C4-2B (cell line): ENCODE measurements around the gene ANKRD33B.

Experiments used
- CTCF ChIP-seq: fragments of 450-650 bp; conservative IDR thresholded peaks from 2 replicates; pipeline ENCODE4 v1.5.1; 2017; ENCODE audit warnings: mild to moderate bottlenecking
- ZFX ChIP-seq: fragments of 450-650 bp; IDR thresholded peaks from 2 replicates; pipeline ENCODE4 v1.6.1; 2017

- TF ChIP-seq CTCF, result no peak
- TF ChIP-seq ZFX, result no peak
Measured at GRCh38 chr5:10681731-10682679, 118.1 kb downstream of the ANKRD33B start.
